Thyroid gland (tissue), 4 donors: ENCODE measurements around the gene RHAG. TPM values are rescaled to one million over a fixed set of nuclear protein-coding genes. Genes with fewer than 3 reads are reported as not detected.

ENCODE experiments used
- DNase-seq, 2 donors: peaks; one replicate each; pipeline ENCODE4 v3.0.0-alpha.2; 2019
- H3K27ac ChIP-seq, 3 donors: fragments of 200-600 bp; sonication (generic); 1 replicate in 2 of 3; 2 replicates in 1 of 3; pipeline ENCODE4 v1.5.1; 2016 to 2019; ENCODE audit warnings: mild to moderate bottlenecking in 1 of 3, moderate library complexity in 1 of 3
- H3K27me3 ChIP-seq: fragments of 200-600 bp; sonication (generic); one replicate; pipeline ENCODE4 v1.5.1; 2019
- H3K36me3 ChIP-seq, 2 donors: fragments of 200-600 bp; sonication (generic); one replicate each; pipeline ENCODE4 v1.5.1; 2016 to 2019
- H3K4me1 ChIP-seq, 2 donors: fragments of 200-600 bp; sonication (generic); one replicate each; pipeline ENCODE4 v1.5.1; 2017 to 2019
- H3K4me3 ChIP-seq, 3 donors: fragments of 200-600 bp; sonication (generic); replicated peaks in 1 of 3; 1 replicate in 2 of 3; 2 replicates in 1 of 3; pipeline ENCODE4 v1.5.1; 2016; ENCODE audit warnings: mild to moderate bottlenecking in 1 of 3
- H3K9me3 ChIP-seq: fragments of 200-600 bp; sonication (generic); one replicate; pipeline ENCODE4 v1.5.1; 2017
- CTCF ChIP-seq, 6 experiments: fragments of 200-600 bp in 3 of 6; fragments of 450-650 bp in 3 of 6; sonication (generic) in 3 of 6; IDR thresholded peaks; one replicate each; pipeline ENCODE4 v1.5.1; 2016 to 2019; ENCODE audit warnings: antibody characterized with exemption in 6 of 6, mild to moderate bottlenecking in 2 of 6, inconsistent platforms in 1 of 6, moderate library complexity in 1 of 6
- POLR2A ChIP-seq, 2 donors: fragments of 450-650 bp; IDR thresholded peaks; one replicate each; pipeline ENCODE4 v1.6.1; 2017; ENCODE audit warnings: antibody characterized with exemption in 2 of 2, mild to moderate bottlenecking in 2 of 2, moderate library complexity in 1 of 2
- WGBS, 2 donors: methylation state at CpG; one replicate each; pipeline ENCODE4 v1.1.5; 2017; 5-methylcytosine and 5-hydroxymethylcytosine counted together
- intact Hi-C: fragments of 100-400 bp; cut with DNase I; formaldehyde crosslinking; loops from one replicate; pipeline ENCODE4 v1.15.1; 2023
- total RNA-seq, 4 donors: library from RNA; depleted of rRNA; stranded (reverse); fragments of >200 nt; gene quantifications; one replicate each; pipeline ENCODE4 v1.2.3, GENCODE V29; 2016

RHAG gene
- total RNA-seq, 4 donors from 2014 or later, result not detected

DNA sequence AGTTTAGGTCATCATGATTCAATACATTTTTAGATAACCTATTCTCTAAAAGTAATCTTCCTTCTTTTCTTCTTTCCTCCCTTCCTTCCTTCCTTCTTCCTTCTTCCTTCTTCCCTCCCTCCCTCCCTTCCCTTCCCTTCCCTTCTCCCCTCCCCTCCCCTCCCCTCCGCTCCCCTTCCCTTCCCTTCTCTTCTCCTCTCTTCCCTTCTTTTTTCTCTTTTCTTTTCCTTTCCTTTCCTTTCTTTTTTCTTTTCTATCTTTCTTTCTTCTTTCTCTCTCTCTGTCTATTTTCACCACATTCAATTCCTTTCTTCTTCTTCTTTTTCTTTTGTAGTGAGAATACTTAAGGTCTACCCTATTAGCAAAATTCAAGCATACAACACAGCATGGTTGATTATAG is 17.3 kb upstream of the RHAG start:
- no peaks in the 10 kb centered on the region for H3K4me1 ChIP-seq
- intact Hi-C loops, result no loop called here
- no peak for TF ChIP-seq POLR2A (IDR thresholded peaks at IDR 0.05)
- no peak for TF ChIP-seq CTCF (IDR thresholded peaks at IDR 0.05)
- 96 to 97% methylated on average over 1 of the region's 1 CpG for WGBS, 2 donors
- H3K27me3 ChIP-seq, result no peaks in the 10 kb centered on the region
- no peak overlapping the region for H3K4me3 ChIP-seq
- H3K36me3 ChIP-seq, result no peaks in the 10 kb centered on the region
- H3K9me3 ChIP-seq, result no peaks in the 10 kb centered on the region
- DNase-seq, result no peak
- no peak overlapping the region for H3K27ac ChIP-seq

DNA sequence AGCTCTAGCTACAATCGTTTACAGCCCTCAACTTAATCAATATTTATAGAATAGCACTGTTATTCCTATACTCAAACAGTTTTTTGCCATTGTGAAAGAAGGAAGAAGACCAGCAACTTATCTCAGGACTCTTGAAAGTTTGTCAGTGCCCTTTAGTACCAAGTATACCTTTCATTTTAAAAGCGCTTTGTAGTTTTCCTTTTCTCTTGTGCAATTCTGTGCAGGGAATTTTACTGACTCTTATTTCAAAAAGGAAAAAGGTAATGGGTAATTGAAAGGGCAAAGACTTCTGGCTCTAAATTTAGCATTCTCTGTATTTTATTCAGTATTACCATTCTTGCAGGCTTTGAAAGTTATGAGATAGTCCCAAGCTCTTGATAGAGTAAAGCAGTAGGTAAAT is 16.8 kb upstream of the RHAG start:
- Histone ChIP-seq H3K4me1 (no peaks in the 10 kb centered on the region), H3K27me3 (no peaks in the 10 kb centered on the region), H3K9me3 (no peaks in the 10 kb centered on the region), H3K27ac (no peak overlapping the region), H3K36me3 (no peaks in the 10 kb centered on the region), H3K4me3 (no peak overlapping the region)
- no peak for DNase-seq
- 79 to 90% methylated on average over 2 of the region's 2 CpGs for WGBS, 2 donors
- intact Hi-C loops, result no loop called here
- no peak for TF ChIP-seq CTCF (IDR thresholded peaks at IDR 0.05)
- TF ChIP-seq POLR2A (IDR thresholded peaks at IDR 0.05), result no peak

DNA sequence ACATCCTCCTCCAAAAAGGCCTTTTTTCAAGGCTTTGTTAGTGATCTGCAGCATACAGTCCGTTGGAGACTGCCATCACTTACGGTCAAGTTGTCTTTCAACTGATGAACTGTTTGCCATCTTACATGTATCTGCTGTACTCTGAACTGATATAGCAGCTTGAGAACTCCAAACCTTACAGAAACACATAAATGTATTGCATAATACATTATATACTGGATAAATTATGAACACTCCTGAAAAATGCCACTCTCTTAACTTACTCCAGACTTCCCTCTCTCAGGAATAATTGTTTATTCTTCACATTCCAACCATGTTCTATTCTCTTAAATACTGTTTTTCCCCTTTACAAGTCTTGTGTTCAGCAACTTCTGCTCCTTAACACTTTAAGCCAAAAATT is 14.6 kb upstream of the RHAG start:
- Histone ChIP-seq H3K36me3 (no peaks in the 10 kb centered on the region), H3K9me3 (no peaks in the 10 kb centered on the region), H3K4me3 (no peak overlapping the region), H3K27ac (no peak overlapping the region), H3K27me3 (no peaks in the 10 kb centered on the region), H3K4me1 (no peaks in the 10 kb centered on the region)
- no peak for DNase-seq
- TF ChIP-seq CTCF (IDR thresholded peaks at IDR 0.05) (no peak), POLR2A (IDR thresholded peaks at IDR 0.05) (no peak)
- WGBS, 2 donors, result 64 to 80% methylated on average over 2 of the region's 2 CpGs
- intact Hi-C loops, result no loop called here

GRCh38 chr6:49649988-49650387 is 13.3 kb upstream of the RHAG start:
- intact Hi-C loops, result no loop called here
- Histone ChIP-seq H3K27me3 (no peaks in the 10 kb centered on the region), H3K27ac (no peak overlapping the region), H3K4me3 (no peak overlapping the region), H3K9me3 (no peaks in the 10 kb centered on the region), H3K36me3 (no peaks in the 10 kb centered on the region), H3K4me1 (no peaks in the 10 kb centered on the region)
- 72 to 78% methylated on average over 1 of the region's 1 CpG for WGBS, 2 donors
- no peak for DNase-seq
- no peak for TF ChIP-seq CTCF (IDR thresholded peaks at IDR 0.05)
- no peak for TF ChIP-seq POLR2A (IDR thresholded peaks at IDR 0.05)

DNA sequence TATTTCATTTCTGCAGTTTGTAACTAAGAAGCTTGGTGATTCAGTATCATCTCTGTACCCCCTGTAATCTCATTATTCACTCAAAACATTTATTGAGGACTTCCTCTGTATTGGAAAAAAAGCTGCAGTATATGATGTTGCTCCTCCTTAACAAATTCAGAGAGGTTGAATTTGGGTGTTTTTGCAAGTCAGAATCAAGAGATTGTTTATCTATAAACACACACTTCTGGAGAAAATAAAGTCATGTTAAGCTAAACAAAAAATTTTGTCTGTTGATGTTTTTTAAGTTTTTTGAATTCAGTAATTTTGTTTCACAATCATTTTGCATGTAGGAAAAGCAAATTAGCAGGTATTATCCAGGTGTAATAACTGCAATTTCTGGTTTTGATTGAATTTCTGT is 11.4 kb upstream of the RHAG start:
- Histone ChIP-seq H3K4me3 (no peak overlapping the region), H3K4me1 (no peaks in the 10 kb centered on the region), H3K27ac (no peak overlapping the region), H3K27me3 (no peaks in the 10 kb centered on the region), H3K36me3 (no peaks in the 10 kb centered on the region), H3K9me3 (no peaks in the 10 kb centered on the region)
- intact Hi-C loops, result no loop called here
- DNase-seq, result no peak
- TF ChIP-seq POLR2A (IDR thresholded peaks at IDR 0.05) (no peak), CTCF (IDR thresholded peaks at IDR 0.05) (no peak)
